GM23248 (cell line): Measurements from ENCODE around the gene DAAM1.

Experiments used
- EZH2 ChIP-seq: fragments of 200-600 bp; sonication (generic); IDR thresholded peaks from 2 replicates; pipeline ENCODE4 v1.6.1; 2018; ENCODE audit warnings: antibody characterized with exemption, mild to moderate bottlenecking; ENCODE audit not compliant: insufficient read depth, poor library complexity, severe bottlenecking
- EZH2phosphoT487 ChIP-seq: fragments of 200-600 bp; sonication (generic); IDR thresholded peaks from 2 replicates; pipeline ENCODE4 v1.6.1; 2018; ENCODE audit warnings: antibody characterized with exemption, moderate library complexity, mild to moderate bottlenecking, low read depth; ENCODE audit not compliant: insufficient read depth

GRCh38 chr14:59292921-59293534, 104.6 kb downstream of the DAAM1 start:
- no peak for TF ChIP-seq EZH2phosphoT487
- no peak for TF ChIP-seq EZH2
